NB4 (cell line): ENCODE data around the gene WFIKKN2.

Experiments used
- DNase-seq: peaks from one replicate; pipeline ENCODE4 v3.0.0; 2010; ENCODE audit warnings: low read depth
- H3K4me3 ChIP-seq: one replicate; pipeline ENCODE4 v1.5.1; 2011; ENCODE audit warnings: mild to moderate bottlenecking, low read depth, low read length, moderate library complexity
- MAX ChIP-seq: IDR thresholded peaks from 2 replicates; pipeline ENCODE4 v1.6.1; 2011; ENCODE audit warnings: low read depth, low read length
- MYC ChIP-seq: IDR thresholded peaks from 2 replicates; pipeline ENCODE4 v1.6.1; 2011; ENCODE audit warnings: low read depth, low read length
- POLR2A ChIP-seq: IDR thresholded peaks from 2 replicates; pipeline ENCODE4 v1.6.1; 2011; ENCODE audit warnings: mild to moderate bottlenecking; ENCODE audit not compliant: insufficient read length; ENCODE audit errors: extremely low read depth
- TF ChIP-seq, protein P1 (sequence below): IDR thresholded peaks from one replicate; pipeline ENCODE4 v1.5.1; 2012; ENCODE audit warnings: low read depth, low read length

The WFIKKN2 gene

DNA sequence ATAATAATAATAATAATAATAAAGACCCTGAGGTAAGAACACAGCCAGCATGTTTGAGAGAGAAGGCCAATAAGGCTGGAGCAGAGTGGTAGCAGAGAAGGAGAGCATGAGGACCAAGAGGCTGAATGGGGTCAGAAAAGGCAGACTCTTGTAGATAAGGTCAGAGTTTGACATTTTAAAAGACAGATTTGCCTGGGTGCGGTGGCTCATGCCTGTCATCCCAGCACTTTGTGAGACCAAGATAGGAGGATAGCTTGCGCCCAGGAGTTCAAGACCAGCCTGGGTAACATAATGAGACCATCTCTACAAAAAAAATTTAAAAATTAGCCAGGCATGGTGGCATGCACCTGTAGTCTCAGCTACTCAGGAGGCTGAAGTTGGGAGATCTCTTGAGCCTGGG lies 11.0 kb upstream of the WFIKKN2 start:
- TF ChIP-seq, protein P1, sequence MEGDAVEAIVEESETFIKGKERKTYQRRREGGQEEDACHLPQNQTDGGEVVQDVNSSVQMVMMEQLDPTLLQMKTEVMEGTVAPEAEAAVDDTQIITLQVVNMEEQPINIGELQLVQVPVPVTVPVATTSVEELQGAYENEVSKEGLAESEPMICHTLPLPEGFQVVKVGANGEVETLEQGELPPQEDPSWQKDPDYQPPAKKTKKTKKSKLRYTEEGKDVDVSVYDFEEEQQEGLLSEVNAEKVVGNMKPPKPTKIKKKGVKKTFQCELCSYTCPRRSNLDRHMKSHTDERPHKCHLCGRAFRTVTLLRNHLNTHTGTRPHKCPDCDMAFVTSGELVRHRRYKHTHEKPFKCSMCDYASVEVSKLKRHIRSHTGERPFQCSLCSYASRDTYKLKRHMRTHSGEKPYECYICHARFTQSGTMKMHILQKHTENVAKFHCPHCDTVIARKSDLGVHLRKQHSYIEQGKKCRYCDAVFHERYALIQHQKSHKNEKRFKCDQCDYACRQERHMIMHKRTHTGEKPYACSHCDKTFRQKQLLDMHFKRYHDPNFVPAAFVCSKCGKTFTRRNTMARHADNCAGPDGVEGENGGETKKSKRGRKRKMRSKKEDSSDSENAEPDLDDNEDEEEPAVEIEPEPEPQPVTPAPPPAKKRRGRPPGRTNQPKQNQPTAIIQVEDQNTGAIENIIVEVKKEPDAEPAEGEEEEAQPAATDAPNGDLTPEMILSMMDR: no peak
- TF ChIP-seq POLR2A (no peak), MAX (no peak), MYC (no peak)
- no peak overlapping the region for H3K4me3 ChIP-seq
- no peak for DNase-seq

DNA sequence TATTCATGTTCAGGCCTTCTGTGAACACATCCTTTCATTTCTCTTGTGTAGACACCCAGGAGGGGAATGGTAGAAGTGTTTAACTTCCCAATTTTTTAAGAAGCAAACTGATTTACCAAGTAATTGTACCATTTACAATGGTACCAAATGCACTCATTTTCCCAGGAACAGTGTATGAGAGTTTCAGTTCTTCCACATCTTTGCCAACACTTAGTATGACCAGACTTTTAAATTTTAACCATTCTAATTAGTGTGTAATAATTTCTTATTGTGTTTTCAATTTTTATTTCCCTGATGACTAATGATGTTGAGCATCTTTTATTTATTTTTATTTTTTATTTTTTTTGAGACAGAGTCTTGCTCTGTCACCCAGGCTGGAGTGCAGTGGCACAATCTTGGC lies 10.2 kb upstream of the WFIKKN2 start:
- no peak for DNase-seq
- no peak overlapping the region for H3K4me3 ChIP-seq
- no peak for TF ChIP-seq MYC
- no peak for TF ChIP-seq POLR2A
- no peak for TF ChIP-seq MAX

- H3K4me3 ChIP-seq: no peak overlapping the region
- no peak for DNase-seq
- TF ChIP-seq, protein P1: no peak
- TF ChIP-seq MYC (no peak), MAX (no peak), POLR2A (no peak)
These were observed 6.7 kb upstream of the WFIKKN2 start for GRCh38 chr17:50828508-50829170.

DNA sequence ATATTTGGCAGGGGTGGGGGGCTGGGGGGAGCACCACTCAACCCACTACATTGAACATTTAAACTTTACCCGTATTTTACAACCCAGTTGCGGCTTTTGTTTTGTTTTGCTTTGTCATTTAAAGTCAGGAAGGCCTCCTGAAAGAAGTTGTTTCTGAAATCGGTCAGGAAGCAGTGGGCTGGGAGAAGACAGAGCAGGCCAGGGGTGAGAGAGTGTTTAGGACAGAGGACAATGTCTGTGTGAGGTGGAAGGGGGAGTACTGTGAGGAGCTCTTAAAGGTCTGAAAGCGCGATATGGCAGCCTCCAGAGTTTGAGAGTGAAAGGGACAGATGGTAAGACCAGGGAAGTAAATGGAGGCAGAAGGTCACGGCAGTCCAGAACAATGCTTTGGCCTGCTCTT lies 6.1 kb upstream of the WFIKKN2 start:
- no peak overlapping the region for H3K4me3 ChIP-seq
- no peak for DNase-seq
- TF ChIP-seq, protein P1: no peak
- TF ChIP-seq MAX: no peak
- TF ChIP-seq POLR2A: no peak
- TF ChIP-seq MYC: no peak

DNA sequence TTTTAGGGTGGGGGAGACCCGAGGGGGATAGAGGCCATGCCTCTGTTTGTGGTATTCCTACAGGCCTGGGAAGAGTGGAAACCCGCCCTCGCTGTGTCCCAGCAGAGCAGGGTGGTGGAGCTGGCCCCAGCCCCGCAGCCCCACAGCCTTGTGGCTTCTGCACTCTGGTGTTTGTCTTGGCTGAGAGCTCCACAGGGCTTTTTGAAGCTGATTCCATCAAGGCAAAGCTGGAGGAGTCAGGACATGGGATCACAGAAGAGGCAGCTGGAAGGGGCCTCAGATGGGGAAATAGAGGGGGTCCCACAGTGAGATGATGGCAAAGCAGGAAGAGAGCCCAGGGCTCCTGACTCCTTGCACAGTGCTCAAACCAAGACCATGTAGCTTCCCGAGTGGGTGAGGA lies 5.0 kb upstream of the WFIKKN2 start:
- TF ChIP-seq POLR2A (no peak), MAX (no peak), MYC (no peak)
- TF ChIP-seq, protein P1: no peak
- H3K4me3 ChIP-seq: no peak overlapping the region
- no peak for DNase-seq

GRCh38 chr17:50830994-50831393 lies 4.4 kb upstream of the WFIKKN2 start:
- no peak for DNase-seq
- no peak for TF ChIP-seq MYC
- TF ChIP-seq, protein P1: no peak
- TF ChIP-seq POLR2A: no peak
- TF ChIP-seq MAX: no peak
- no peak overlapping the region for H3K4me3 ChIP-seq
